Measurements from ENCODE around the gene USH2A.

DNA sequence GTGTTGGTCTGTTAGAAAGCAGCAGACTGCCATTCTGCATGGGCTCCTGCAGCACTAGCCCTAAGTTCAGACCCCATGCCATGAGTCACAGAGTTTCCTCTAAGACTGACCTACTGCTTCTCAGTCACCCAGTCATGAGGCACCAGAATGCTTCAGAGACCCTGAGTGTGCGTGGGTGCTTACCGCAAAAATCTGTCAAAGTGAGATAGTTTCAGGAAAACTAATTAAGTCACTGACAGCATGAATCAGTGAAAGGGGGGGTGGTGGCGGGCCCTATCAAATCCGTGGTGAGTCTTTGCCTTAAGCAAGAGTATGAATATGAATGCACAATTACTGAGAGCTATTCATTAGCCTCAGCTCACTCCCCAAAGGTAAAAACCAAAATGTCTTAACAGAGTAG, 758.0 kb downstream of the USH2A start:
- TF ChIP-seq CTCF (IDR thresholded peaks at IDR 0.05; ENCODE audit: insufficient read depth, low read depth, low read length) (no peak), EZH2 (IDR thresholded peaks at IDR 0.05; ENCODE audit: insufficient read depth, low read length) (no peak)
